Upper lobe of left lung (tissue), 4 donors: ENCODE data around the gene MMP21.

ENCODE experiments used
- CTCF ChIP-seq, 6 experiments: fragments of 450-650 bp in 4 of 6; fragments of 200-600 bp in 2 of 6; sonication (generic) in 2 of 6; IDR thresholded peaks; one replicate each; pipeline ENCODE4 v1.5.1; 2016 to 2019; ENCODE audit warnings: antibody characterized with exemption in 6 of 6
- POLR2A ChIP-seq, 4 donors: fragments of 450-650 bp; IDR thresholded peaks; one replicate each; pipeline ENCODE4 v1.5.1; 2016 to 2017; ENCODE audit warnings: antibody characterized with exemption in 4 of 4, mild to moderate bottlenecking in 2 of 4

- no peak for TF ChIP-seq CTCF (IDR thresholded peaks at IDR 0.05)
- no peak for TF ChIP-seq POLR2A (IDR thresholded peaks at IDR 0.05)
Measured at GRCh38 chr10:125815764-125816163, 40.1 kb upstream of the MMP21 start.
